ENCODE results near the gene ATG4A. TPM values are rescaled to one million over a fixed set of nuclear protein-coding genes. Genes with fewer than 3 reads are reported as not detected.

The ATG4A gene
- total RNA-seq, 1 experiment from 2014 or later: 4.6 TPM

DNA sequence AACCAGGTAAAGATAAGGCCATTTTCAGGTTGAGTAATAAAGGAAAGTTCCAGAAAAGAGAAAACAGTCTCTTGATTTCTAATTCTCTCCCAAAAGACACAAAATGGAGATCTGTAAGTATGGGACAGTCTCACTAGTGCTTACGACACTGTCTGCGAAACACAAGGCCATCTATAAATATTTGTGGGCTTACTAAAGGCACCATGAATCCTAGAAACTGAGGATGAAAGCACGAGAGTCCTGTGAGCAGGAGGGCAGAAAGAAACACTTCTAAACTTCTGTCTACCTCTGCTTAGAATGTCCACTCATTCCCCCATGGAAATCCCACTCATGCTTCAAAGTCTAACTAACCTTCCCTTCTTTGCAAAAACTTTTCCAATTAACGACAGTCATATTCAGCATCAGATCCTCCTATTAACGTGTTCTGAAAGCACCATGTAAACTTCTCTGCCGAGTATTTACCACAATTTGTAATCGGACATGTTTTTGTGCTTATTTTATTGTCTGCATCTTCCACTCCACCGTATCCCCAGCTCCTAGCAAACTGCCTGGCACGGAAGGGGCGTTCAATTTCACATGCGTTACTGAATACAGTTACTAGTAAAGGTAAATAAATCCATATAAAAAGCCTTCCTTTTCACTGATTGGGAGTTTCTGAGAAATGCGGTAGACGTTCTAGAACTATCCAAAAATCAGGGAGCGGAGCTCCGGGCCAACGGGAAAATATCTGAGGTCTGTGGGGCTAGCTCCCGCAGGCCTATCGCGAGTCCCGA lies 901 bp upstream of the ATG4A start:
- Histone ChIP-seq H3K27me3 (replicated peaks; ENCODE audit: control insufficient read depth, insufficient read depth, low read length) (no peaks in the 10 kb centered on the region), H3K36me3 (ENCODE audit: control insufficient read depth, insufficient read depth, low read length) (no peaks in the 10 kb centered on the region), H3K4me1 (no peaks in the 10 kb centered on the region; the same call in 1 of the 2 replicates), H3K4me3 (ENCODE audit: low read depth, low read length) (peak overlapping the region; percentile 65), H3K9me3 (no peaks in the 10 kb centered on the region)
- Mint-ChIP-seq H3K4me3 (ENCODE audit: unreplicated experiment) (no peak overlapping the region), H3K27me3 (ENCODE audit: insufficient read depth, unreplicated experiment) (no peaks in the 10 kb centered on the region), H3K4me1 (ENCODE audit: low read depth, unreplicated experiment) (no peaks in the 10 kb centered on the region), H3K27ac (ENCODE audit: unreplicated experiment) (no peak overlapping the region), H3K9me3 (ENCODE audit: unreplicated experiment) (no peaks in the 10 kb centered on the region), H3K36me3 (ENCODE audit: insufficient read depth, unreplicated experiment) (no peaks in the 10 kb centered on the region)
- ChIA-PET CTCF (interaction anchor here (0.6 kb wide), 1 partner anchor 214 kb away, joined by 3 read pairs; no protein-coding TSS in a partner anchor), POLR2A (interaction anchor here (0.5 kb wide), 1 partner anchor 1447 kb away, joined by 4 read pairs; no protein-coding TSS in a partner anchor)
- DNase-seq: no peak
- intact Hi-C loops (cut with micrococcal nuclease; ENCODE audit: unreplicated experiment): no loop called here
- TF ChIP-seq, protein P1, sequence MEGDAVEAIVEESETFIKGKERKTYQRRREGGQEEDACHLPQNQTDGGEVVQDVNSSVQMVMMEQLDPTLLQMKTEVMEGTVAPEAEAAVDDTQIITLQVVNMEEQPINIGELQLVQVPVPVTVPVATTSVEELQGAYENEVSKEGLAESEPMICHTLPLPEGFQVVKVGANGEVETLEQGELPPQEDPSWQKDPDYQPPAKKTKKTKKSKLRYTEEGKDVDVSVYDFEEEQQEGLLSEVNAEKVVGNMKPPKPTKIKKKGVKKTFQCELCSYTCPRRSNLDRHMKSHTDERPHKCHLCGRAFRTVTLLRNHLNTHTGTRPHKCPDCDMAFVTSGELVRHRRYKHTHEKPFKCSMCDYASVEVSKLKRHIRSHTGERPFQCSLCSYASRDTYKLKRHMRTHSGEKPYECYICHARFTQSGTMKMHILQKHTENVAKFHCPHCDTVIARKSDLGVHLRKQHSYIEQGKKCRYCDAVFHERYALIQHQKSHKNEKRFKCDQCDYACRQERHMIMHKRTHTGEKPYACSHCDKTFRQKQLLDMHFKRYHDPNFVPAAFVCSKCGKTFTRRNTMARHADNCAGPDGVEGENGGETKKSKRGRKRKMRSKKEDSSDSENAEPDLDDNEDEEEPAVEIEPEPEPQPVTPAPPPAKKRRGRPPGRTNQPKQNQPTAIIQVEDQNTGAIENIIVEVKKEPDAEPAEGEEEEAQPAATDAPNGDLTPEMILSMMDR (IDR thresholded peaks at IDR 0.05; ENCODE audit: insufficient read depth in 1 of 2, low read depth in 1 of 2, low read length in 1 of 2, severe bottlenecking in 1 of 2, unreplicated experiment in 1 of 2): no peak
- TSS peak; percentile 77 for BruUV-seq (replicated peaks)

DNA sequence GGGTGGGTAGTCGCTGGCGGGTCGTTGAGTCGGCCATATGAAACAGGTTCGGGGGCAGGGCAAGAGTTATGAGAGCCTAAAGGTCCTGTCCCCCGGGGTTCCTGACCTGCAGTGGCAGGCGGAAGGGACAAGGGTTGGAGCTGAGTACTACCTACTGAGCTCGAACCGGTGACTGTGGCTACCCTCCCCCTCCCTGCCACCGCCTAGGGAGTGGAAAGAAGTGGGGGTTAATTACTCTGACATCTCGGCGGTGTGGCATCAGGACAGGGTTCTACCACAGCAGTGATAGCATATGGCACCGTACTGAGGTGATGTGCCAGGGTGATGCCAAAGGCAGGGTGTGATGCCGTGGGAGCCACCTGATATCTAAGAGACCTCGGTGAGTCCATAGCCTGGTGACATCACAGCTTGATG lies 307 bp downstream of the ATG4A start:
- no peak for DNase-seq
- TF ChIP-seq, protein P1 (IDR thresholded peaks at IDR 0.05; ENCODE audit: insufficient read depth in 1 of 2, low read depth in 1 of 2, low read length in 1 of 2, severe bottlenecking in 1 of 2, unreplicated experiment in 1 of 2): no peak
- Mint-ChIP-seq H3K27ac (ENCODE audit: unreplicated experiment) (no peak overlapping the region), H3K4me1 (ENCODE audit: low read depth, unreplicated experiment) (no peaks in the 10 kb centered on the region), H3K36me3 (ENCODE audit: insufficient read depth, unreplicated experiment) (no peaks in the 10 kb centered on the region), H3K4me3 (ENCODE audit: unreplicated experiment) (no peak overlapping the region), H3K9me3 (ENCODE audit: unreplicated experiment) (no peaks in the 10 kb centered on the region), H3K27me3 (ENCODE audit: insufficient read depth, unreplicated experiment) (no peaks in the 10 kb centered on the region)
- Histone ChIP-seq H3K27me3 (replicated peaks; ENCODE audit: control insufficient read depth, insufficient read depth, low read length) (no peaks in the 10 kb centered on the region), H3K4me3 (ENCODE audit: low read depth, low read length) (peak overlapping the region; percentile 64), H3K36me3 (ENCODE audit: control insufficient read depth, insufficient read depth, low read length) (no peaks in the 10 kb centered on the region), H3K4me1 (no peaks in the 10 kb centered on the region; the same call in 1 of the 2 replicates), H3K9me3 (no peaks in the 10 kb centered on the region)
- CTCF ChIA-PET: interaction anchor here (0.6 to 1.1 kb wide), 2 partner anchors 48 to 448 kb away, joined by 3 read pairs; no protein-coding TSS in a partner anchor
- intact Hi-C loops (cut with micrococcal nuclease; ENCODE audit: unreplicated experiment): no loop called here
- TSS peak; percentile 53 for BruUV-seq (replicated peaks)
- POLR2A ChIA-PET: interaction anchor here (0.6 to 0.8 kb wide), 2 partner anchors 32 to 267 kb away, joined by 3 read pairs; no protein-coding TSS in a partner anchor

DNA sequence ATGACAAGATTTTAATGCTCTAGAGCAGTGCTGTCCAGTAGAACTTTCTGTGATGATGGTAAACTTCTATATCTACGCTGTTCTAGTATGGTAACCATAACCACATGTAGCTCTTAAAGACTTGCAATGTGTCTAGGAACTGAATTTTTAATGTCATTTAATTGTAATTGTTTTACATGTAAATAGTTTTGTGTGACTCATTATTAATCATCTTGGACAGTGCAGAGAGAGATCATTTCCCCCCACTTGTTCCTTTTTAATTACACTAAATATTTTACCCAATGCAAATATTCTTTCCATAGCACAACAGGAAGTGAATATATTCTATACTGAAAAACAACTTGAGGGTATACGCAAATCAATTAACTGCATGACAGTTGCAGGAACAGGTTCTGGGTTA lies 5.8 kb downstream of the ATG4A start:
- no peaks in the 10 kb centered on the region for H3K36me3 ChIP-seq (ENCODE audit: control insufficient read depth, insufficient read depth, low read length)
- CTCF ChIA-PET: no interaction called here
- no peak overlapping the region for H3K4me3 ChIP-seq (ENCODE audit: low read depth, low read length)
- no TSS peak for BruUV-seq (replicated peaks)
- Mint-ChIP-seq H3K4me1 (ENCODE audit: low read depth, unreplicated experiment) (no peaks in the 10 kb centered on the region), H3K36me3 (ENCODE audit: insufficient read depth, unreplicated experiment) (no peaks in the 10 kb centered on the region), H3K9me3 (ENCODE audit: unreplicated experiment) (no peaks in the 10 kb centered on the region), H3K4me3 (ENCODE audit: unreplicated experiment) (no peak overlapping the region), H3K27me3 (ENCODE audit: insufficient read depth, unreplicated experiment) (no peaks in the 10 kb centered on the region), H3K27ac (ENCODE audit: unreplicated experiment) (no peak overlapping the region)
- no peaks in the 10 kb centered on the region for H3K4me1 ChIP-seq
- H3K27me3 ChIP-seq (replicated peaks; ENCODE audit: control insufficient read depth, insufficient read depth, low read length): no peaks in the 10 kb centered on the region
- intact Hi-C loops (cut with micrococcal nuclease; ENCODE audit: unreplicated experiment): no loop called here
- POLR2A ChIA-PET: no interaction called here
- TF ChIP-seq, protein P1 (IDR thresholded peaks at IDR 0.05; ENCODE audit: insufficient read depth in 1 of 2, low read depth in 1 of 2, low read length in 1 of 2, severe bottlenecking in 1 of 2, unreplicated experiment in 1 of 2): no peak
- DNase-seq: no peak
- H3K9me3 ChIP-seq: no peaks in the 10 kb centered on the region
